HG03064 (cell line): ENCODE measurements around the gene DCDC2B.

Experiments
- ATAC-seq: cut with Tn5 transposase; IDR thresholded peaks from one replicate; pipeline ENCODE4 v1.9.1; 2021; ENCODE audit warnings: low read depth; ENCODE audit not compliant: unreplicated experiment

DCDC2B gene

DNA sequence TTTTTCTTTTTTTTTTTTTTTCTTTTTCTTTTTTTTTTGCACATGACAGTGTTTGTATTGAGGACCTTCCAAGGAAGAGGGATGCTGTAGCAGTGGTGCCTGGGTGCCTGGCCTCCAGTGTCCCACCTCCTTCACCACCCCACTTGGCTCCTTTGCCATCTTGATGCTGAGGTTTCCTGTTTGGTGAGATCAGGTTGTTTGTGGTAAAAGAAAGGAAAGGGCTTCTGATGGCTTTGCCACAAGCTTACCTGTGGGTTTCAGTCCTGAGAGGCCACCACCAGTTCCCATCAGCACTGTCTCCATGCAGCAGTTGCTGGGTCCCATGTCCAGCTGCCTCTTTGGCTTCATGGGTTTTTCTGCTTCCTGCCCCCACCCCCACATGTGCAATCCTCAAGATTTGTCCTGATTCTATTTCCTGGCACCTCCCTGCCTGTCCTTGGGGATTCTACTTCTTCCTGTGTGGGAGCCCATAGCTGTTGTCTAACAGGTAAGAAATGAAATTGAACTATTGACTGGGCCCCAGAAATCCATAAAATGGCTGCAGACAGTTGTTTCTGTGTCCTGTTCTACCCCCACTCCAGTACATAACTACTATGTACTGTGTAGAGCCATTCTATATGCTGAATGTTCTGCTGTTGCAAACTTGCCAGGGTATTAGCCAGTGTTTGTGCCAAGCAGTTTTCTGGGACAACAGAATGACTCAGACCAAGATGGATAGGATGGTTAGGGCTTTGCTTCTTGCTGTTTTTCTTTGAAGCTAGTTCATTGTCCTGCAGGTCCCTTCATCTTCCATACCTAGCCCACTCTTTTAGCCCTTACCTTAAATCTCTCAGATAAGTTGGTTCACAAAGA lies 12.7 kb upstream of the DCDC2B start:
- ATAC-seq: no peak

DNA sequence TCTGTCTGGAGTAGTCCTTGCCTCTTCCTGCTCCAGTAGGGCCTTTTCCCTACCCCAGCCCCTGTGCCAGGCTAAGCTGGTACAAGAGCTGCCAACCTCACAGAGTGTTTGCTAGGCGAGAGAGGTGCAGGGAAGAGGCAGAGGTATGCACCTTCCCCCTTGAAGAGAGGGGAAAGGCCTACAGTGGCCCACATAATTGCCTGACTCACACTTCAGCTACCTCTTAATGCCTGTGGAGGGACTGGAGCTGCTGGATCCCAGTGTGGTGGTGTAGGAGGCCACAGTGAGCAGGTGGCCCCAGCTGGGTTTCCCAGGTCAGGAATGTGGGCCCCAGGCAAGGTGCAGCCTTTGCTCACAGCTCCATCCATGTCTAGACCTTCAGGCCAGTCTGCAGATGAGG lies 11.8 kb upstream of the DCDC2B start:
- no peak for ATAC-seq

DNA sequence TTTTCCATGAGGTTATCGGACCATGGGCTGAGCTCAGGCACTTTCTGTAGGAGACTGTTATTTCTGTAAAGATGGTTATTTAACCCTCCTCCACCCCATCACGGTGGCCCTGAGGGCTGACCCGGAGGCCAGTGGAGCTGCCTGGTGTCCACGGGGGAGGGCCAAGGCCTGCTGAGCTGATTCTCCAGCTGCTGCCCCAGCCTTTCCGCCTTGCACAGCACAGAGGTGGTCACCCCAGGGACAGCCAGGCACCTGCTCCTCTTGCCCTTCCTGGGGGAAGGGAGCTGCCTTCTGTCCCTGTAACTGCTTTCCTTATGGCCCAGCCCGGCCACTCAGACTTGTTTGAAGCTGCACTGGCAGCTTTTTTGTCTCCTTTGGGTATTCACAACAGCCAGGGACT lies 11.1 kb upstream of the DCDC2B start:
- ATAC-seq: no peak

DNA sequence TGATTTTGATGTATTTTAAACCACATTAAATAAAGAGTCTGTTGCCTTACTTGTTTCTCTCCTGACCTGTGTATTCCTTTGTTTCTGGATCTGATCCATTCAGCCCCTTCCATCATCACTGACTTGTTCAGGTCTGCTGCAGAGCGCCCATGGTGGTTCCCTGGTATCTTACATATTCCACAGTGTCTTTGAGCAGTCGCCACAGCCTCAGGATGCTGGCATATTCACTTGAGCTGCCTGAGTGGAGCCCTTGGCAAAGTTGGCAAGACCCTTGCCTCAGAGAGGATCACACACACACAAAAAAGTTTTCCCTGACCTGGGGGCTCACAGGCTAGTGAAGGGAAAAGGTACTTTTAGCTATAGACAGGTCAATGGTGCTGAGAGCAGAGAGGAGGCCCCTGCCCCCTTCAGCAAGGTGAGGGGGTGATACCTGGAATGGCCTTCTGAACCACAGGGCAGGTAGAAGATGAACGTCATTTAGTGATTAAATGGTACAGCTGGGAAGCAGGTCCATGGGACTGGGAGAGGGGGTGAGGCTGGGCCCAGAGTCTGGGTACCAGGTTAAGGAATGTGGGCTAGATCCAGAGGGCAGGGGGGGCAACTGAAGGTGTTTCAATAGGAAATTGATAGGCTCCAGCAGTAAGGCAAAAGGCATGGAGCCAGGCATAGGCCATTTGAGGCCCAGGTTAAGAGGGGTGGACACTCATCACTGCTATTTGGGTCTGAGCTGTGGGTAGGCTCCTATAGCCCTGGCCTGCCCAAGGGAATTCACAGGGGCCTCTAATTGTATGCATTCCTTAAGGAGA lies 10.4 kb upstream of the DCDC2B start:
- no peak for ATAC-seq

DNA sequence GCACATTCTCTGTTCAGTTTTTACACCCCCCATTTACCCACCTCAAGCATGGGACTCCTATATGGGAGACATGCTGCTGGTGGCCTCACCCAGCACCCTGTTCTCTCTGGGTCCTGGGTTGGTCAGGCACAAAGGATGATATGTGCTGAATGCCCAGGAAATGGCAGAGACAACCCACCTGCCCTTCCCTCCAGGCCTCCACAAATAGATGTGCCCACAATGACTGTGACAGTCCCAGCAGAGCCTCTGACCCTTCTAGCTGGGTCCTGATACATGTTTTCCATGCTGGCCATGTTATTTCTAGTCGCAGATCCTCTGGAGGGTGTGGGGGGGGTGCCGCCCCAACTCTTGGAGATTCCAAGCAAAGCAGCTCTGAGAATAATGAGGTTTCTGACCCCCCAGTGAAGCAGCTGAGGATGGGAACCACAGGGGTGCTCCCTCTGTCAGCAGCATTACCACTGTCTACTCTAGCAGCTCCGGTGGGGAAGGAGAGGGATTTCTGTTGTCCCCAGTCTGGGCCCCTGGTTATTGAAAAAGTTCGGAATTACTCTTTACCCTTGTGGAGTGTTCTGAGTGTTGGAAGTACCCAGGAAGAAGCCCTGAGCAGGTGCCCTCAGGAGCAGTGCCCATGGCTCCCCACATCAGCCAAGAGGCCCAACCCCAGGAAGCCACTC lies 9.7 kb upstream of the DCDC2B start:
- no peak for ATAC-seq

DNA sequence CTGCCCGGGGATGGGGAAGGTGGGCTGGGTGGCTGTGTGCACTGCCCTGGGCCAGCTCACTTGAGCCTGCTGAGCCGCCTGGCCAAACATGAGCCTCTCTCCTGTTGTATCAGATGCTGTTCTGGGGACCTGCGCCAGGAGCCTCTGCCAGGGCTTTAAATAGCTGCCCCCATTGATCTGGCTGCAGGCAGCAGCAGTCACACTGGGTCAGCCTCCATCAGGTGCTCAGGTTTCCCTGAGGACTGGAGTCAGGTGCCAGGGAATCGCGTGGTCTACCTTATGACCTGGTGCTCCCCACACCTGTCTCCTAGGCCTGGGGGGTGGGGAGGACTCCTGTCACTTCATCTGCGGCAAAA lies 9.2 kb upstream of the DCDC2B start:
- ATAC-seq: no peak

DNA sequence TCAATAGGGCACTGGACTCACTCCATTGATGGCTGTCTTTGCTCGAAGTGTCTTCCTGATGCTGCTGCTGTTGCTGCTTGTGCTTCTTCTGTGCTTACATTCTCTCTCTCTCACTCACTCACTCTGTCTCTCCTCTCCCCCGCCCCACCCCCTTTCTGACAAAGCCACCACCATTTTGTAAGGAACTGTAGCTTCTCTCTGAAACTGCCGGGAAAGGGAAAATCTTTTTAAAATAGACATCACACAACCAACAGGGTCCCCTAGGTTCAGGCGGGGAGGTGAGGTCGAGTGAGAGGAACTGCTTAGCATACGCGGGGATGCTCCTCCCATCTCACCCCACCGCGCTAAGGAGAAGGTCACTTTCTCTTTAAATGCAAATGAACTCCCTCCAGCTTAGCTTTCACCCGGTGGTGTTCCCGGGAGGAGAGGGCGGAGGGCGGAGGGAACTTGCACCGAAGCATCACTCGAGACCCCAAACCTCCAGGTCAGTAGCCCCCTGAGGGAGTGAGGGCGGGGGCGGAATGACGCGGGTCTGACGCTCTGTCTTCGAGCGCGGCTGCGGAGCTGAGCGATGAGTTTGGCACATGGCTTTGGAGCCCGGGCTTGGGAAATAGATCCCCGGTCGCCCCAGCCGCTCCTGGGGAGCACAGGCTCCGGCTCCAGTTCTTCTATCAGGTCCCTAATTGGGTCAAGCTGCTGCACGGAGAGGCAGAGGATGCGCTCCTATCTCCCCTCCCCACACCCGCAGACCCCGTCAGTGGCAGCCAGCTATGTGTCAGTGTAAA lies 8.5 kb upstream of the DCDC2B start, which contains the start of gene CCDC28B:
CCDC28B (plus strand) TSS at position 370 of the 785 bp plus-strand sequence. CDS start 1,341 bp downstream, outside the sequence.
- no peak for ATAC-seq

DNA sequence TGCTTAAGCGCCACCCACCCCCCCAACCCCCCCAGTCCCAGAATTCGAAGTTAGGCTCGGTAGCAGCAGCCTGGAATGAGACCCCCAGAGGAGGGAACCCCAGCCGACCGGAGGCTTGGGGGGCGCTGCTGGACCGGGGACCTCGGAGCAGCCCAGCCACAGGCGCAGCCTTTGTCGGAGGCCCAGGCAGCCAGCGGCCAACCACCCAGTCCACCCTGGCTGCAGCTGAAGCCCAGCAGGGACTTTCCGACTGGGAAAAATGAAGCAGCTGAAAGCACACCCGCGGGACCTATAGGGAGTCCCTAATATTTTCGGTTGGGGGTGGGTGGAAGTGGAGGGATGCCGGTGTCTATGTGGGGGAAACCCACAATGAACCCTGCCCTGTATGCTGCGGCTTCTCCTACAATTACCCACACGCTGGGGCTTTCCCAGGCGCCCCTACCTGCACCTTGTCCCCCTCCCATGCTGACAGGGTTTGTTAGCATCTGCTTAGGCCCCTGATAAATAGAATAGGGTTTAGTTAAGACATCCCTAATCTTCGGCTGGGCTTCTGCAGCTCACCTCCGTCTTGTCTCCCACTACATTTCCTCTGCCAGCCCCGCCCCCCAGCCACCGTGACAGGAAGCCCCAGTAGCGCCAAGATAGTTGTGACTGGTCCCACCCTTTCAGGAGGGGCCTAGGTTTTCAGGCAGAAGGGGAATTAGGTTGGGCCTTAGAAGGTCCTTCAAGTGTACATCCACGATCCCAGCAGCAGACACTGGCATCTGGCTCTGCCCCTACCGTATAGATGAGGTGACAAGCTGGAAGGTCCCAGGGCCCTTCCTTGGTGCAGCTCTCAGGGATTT lies 7.7 kb upstream of the DCDC2B start:
- ATAC-seq: no peak

DNA sequence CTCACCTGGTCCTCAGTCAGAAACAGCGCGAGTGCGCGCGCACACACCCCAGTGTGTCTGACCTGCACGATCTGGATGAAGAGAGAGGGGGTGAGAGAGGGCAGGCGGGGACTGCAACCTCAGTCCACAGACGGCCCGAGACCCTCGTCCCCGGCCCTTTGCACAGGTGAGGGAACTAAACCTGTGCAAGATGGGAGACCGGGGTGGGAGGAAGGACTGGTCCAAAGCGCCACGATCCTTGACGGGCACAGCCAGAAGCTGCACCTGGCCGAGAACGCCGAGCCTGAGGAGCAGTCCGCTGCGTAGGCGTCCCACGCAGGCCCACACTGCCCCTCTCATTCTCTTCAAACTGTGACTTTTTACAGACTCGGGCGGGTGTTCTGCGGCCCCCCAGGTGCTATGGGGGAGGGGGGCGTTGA lies 3.9 kb upstream of the DCDC2B start:
- ATAC-seq: no peak

DNA sequence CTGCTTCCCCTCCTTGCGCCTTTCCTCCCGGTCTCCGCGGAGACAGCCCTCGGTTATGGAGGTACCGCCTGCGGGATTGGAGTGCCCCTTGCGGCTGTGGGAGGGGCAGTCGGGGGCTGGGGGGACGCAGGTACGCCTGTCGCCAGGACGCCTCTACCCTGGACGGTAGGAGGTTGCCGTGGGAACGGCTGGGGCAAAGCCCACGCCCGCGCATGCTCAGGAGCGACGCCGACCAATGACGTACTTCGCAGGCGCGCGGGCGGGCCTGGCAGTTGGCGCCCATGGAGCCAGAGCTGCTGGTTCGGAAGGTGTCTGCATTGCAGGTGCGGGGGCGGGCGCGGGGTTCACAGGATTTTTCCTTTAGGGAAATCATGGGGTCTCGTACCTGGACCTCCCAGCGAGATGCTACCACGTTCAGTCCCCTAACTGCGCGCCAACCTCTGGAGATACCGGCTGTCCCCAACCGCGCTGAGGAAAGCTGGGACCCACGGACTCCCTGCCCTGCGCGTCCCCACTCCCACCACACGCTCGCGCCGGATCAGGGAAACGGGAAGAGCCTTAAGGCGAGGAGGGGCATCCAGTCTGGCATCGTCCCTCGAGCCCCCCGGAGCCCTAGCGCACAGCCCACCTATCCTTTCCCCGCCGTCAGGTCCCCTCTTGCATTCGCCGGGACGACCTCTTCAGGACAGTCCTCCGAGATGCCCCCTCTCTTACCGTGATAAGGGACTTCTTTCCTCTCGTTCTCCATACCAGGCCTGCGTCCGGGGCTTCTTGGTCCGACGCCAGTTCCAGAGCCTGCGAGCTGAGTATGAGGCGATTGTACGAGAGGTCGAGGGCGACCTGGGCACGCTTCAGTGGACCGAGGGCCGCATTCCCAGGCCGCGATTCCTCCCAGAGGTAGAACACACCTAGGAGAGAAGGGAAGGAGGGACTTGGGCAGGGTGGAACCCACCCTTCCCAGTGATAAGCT lies 3.2 kb upstream of the DCDC2B start, which contains the start of gene IQCC:
IQCC (plus strand) TSS at position 271 of the 970 bp plus-strand sequence; CDS start at position 282, 11 bp downstream.
- no peak for ATAC-seq

DNA sequence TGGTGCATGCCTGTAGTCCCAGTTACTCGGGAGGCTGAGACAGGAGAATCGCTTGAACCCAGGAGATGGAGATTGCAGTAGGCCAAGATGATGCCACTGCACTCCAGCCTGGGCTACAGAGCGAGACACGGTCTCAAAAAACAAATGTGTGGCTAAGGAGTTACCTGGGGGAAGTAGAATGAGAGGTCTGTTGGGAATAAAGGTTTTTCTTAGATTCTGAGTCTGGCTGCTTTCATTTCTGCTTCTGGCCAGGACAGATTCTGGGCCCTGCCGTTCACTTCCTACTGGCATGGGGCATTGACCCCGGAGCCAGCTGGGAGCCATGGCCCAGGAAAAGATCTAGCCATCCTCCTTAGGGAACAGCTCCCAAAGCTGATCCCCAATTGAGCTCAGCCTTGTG lies 420 bp upstream of the DCDC2B start:
- no peak for ATAC-seq

DNA sequence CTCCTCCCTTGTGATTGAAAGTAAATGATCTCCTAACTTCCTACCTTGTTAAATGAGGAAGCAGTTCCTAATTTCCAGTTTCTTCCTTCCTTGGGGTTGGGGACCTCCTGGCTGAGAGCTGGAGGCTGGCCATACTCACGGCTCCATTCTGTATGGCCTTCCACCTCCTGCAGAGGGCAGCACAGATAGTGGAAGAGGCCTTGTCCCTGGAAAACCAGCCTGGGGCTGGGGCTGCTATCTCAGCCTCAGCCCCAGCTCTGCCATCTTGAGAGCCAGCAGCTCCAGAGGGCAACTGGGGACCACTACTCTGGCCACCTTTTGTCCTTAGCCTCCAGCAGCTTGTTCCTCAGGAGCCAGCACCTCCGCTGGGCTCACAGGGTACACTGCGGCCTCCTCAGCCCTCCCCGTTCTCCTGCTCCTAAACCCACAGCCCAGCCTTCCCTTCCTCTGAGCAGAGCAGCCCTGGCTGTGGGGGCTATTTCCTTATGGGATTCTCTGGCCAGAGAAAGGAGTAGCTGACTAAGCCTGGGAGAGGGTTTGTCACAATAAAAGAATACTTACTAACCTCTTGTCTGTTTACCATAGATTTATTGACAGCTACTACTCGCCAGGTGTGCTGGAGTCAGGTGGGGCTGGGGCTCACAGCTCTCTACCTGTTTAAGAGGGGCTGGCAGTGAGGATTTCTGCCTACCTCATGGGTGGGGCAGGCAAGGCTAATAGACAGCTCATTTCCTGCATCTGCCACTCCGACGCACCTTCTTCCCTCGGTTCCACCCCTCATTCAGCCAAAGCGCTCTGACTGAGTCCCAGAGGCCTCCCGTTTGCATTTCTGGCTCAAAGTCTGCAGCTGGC lies 7.0 kb downstream of the DCDC2B start:
- ATAC-seq: no peak

DNA sequence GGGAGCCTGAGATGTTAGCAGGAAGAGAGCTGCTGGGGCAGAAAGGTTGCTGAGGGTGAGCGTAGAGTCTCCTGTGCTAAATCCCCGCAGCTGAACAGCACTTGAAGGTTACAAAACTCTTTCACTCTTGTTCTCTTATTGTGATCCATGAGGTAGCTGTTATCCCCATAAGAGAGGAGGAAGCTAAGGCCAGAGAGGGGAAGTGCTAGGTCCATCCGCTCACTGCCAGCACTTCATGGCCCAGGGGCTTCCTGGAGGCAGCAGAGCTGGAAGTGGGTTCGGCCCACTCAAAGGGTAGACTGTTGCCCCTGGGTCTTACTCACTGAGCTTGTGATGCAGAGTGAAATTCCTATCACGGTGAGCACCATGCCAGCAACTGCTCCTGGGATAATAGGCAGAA lies 7.7 kb downstream of the DCDC2B start:
- ATAC-seq: no peak

DNA sequence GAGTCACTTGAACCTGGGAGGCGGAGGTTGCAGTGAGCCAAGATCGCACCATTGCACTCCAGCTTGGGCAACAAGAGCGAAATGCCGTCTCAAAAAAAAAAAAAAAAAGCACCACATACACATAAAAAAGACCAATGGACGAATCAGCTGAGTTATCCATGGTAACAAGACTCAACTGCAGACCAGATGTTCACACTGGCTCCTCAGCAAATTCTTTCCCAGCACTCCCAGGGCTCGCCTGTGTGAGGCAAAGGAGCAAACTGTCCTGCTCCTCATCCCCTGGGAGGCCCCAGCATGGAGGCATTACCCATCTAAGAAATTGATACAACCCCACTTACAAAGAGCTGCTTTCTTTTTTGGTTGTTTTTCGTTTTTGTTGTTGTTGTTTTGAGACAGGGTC lies 10.1 kb downstream of the DCDC2B start:
- ATAC-seq: no peak

DNA sequence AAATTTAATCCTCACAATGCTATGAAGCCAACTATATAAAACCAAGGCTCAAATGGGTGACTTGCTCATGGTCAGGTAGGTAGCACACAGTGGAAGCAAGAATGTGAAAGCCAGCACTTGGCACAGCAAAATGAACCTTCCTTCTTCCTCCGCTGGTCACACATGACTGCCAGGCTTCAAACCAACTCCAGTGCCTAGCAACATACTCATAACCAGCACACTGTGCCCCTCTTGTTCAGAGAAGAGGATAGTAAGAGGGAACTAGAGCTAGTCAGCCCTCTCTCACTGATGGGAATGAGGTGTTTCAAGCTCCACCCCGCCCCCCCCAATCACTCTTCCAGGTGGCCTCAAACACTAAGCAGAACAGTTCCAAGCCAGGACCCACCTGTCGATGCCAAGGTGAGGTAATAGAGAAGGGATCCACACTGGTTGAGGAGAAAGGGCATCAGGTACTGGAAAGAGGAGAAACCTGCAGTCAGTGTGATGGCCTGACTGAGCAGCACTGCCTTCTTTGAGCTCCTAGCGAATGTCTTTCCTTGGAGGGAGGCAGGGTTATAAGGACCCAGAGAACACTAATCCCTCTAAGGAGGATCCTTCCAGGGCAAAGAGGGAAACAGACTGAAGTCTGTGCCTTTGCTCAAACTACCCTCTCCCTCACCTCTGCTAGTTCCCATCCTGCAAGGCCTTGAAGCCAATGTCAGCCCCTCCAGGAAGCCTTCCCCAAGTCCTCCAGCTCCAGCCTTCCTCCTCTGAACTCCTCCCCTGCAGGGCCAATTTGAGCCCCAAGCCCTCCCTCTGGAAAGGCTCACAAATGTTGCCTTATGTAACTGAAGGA lies 12.1 kb downstream of the DCDC2B start:
- no peak for ATAC-seq

DNA sequence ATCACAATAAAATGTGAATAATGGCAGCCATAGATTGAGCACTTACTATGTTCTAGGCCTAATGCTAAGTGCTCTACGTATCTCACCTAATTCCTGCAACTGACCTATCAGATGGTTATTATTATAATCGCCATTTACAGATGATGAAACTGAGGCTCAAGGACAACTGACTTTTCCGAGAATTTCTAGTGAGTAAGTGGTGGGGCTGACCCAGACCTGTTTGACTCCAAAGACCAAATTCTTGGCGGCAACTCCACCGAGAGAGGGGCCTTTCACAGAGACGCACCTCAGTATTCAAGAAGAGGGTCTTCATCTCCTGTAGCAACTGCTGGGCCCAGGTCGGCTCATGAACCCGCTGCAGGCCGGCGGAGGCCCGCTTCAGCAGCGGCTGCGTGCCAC lies 12.7 kb downstream of the DCDC2B start:
- ATAC-seq: no peak
